Prostate gland (tissue), 2 donors: ENCODE data around the gene CYB561A3. TPM values are rescaled to one million over a fixed set of nuclear protein-coding genes. Genes with fewer than 3 reads are reported as not detected.

Source experiments
- DNase-seq: peaks from one replicate; pipeline ENCODE4 v3.0.0-alpha.2; 2019; ENCODE audit warnings: low spot score
- H3K27ac ChIP-seq, 2 donors: fragments of 200-600 bp; sonication (generic); 2 replicates each; pipeline ENCODE4 v1.5.1; 2017 to 2019
- H3K27me3 ChIP-seq: fragments of 200-600 bp; sonication (generic); replicated peaks from 2 replicates; pipeline ENCODE4 v1.5.1; 2019; ENCODE audit not compliant: insufficient read depth
- H3K36me3 ChIP-seq, 2 donors: fragments of 200-600 bp; sonication (generic); 1 replicate in 1 of 2; 2 replicates in 1 of 2; pipeline versions ENCODE4 v1.5.1 to v1.8.1; 2017 to 2019
- H3K4me1 ChIP-seq: fragments of 200-600 bp; sonication (generic); replicated peaks from 2 replicates; pipeline ENCODE4 v1.5.1; 2019
- H3K4me3 ChIP-seq, 2 donors: fragments of 200-600 bp; sonication (generic); 2 replicates each; pipeline ENCODE4 v1.5.1; 2017 to 2019
- H3K9me3 ChIP-seq: fragments of 200-600 bp; sonication (generic); 2 replicates; pipeline ENCODE4 v1.5.1; 2017
- CTCF ChIP-seq, 4 experiments: fragments of 200-600 bp in 2 of 4; fragments of 450-650 bp in 2 of 4; sonication (generic) in 2 of 4; IDR thresholded peaks; 1 replicate in 3 of 4; 2 replicates in 1 of 4; pipeline ENCODE4 v1.5.1; 2016 to 2019; ENCODE audit warnings: antibody characterized with exemption in 4 of 4, mild to moderate bottlenecking in 2 of 4, moderate library complexity in 2 of 4
- POLR2A ChIP-seq: fragments of 450-650 bp; IDR thresholded peaks from one replicate; pipeline ENCODE4 v1.6.1; 2016; ENCODE audit warnings: antibody characterized with exemption, mild to moderate bottlenecking
- POLR2AphosphoS5 ChIP-seq: sonication (generic); formaldehyde crosslinking; IDR thresholded peaks from one replicate; pipeline ENCODE4 v1.6.1; 2017; ENCODE audit warnings: antibody characterized with exemption
- WGBS: methylation state at CpG from one replicate; pipeline ENCODE4 v1.1.5; 2018; 5-methylcytosine and 5-hydroxymethylcytosine counted together
- intact Hi-C: fragments of 100-400 bp; cut with DNase I; formaldehyde crosslinking; loops from one replicate; pipeline ENCODE4 v1.14.2; 2022
- total RNA-seq, 2 donors: library from RNA; depleted of rRNA; stranded (reverse); fragments of >200 nt; gene quantifications; one replicate each; pipeline ENCODE4 v1.1.0, GENCODE V29; 2016

Gene CYB561A3
- total RNA-seq, 2 donors from 2014 or later, result 51.6 to 79.1 TPM

- TF ChIP-seq CTCF (IDR thresholded peaks at IDR 0.05) (no peak), POLR2AphosphoS5 (no peak), POLR2A (no peak)
- H3K36me3 ChIP-seq, result peaks cover 31 to 35% of the 10 kb centered on the region in 2 donors
- no peak overlapping the region for H3K27ac ChIP-seq
- no peaks in the 10 kb centered on the region for H3K4me1 ChIP-seq
- intact Hi-C loops, result no loop called here
- no peaks in the 10 kb centered on the region for H3K9me3 ChIP-seq
- WGBS, result 63% methylated on average over 1 of the region's 1 CpG
- no peak for DNase-seq
- H3K27me3 ChIP-seq, result no peaks in the 10 kb centered on the region
- H3K4me3 ChIP-seq, result no peak overlapping the region
These were observed 54.3 kb downstream of the CYB561A3 start for GRCh38 chr11:61307354-61307753.

- Histone ChIP-seq H3K27me3 (no peaks in the 10 kb centered on the region), H3K9me3 (no peaks in the 10 kb centered on the region), H3K4me1 (no peaks in the 10 kb centered on the region), H3K36me3 (peaks cover 27 to 43% of the 10 kb centered on the region in 2 donors), H3K27ac (no peak overlapping the region), H3K4me3 (no peak overlapping the region)
- no peak for DNase-seq
- intact Hi-C loops, result no loop called here
- 96% methylated on average over 1 of the region's 1 CpG for WGBS
- TF ChIP-seq POLR2AphosphoS5 (no peak), POLR2A (no peak), CTCF (IDR thresholded peaks at IDR 0.05) (no peak)
These were observed 55.5 kb downstream of the CYB561A3 start for GRCh38 chr11:61306221-61306620.

GRCh38 chr11:61305417-61305816 is 56.3 kb downstream of the CYB561A3 start:
- no peak overlapping the region for H3K4me3 ChIP-seq
- intact Hi-C loops, result no loop called here
- H3K36me3 ChIP-seq, result peaks cover 27 to 41% of the 10 kb centered on the region in 2 donors
- H3K4me1 ChIP-seq, result no peaks in the 10 kb centered on the region
- H3K9me3 ChIP-seq, result no peaks in the 10 kb centered on the region
- 98% methylated on average over 7 of the region's 7 CpGs for WGBS
- no peaks in the 10 kb centered on the region for H3K27me3 ChIP-seq
- no peak for DNase-seq
- TF ChIP-seq POLR2AphosphoS5, result no peak
- TF ChIP-seq CTCF (IDR thresholded peaks at IDR 0.05), result no peak
- TF ChIP-seq POLR2A, result no peak
- no peak overlapping the region for H3K27ac ChIP-seq

GRCh38 chr11:61303725-61304124 is 58.0 kb downstream of the CYB561A3 start:
- TF ChIP-seq POLR2AphosphoS5 (no peak), CTCF (IDR thresholded peaks at IDR 0.05) (no peak), POLR2A (no peak)
- WGBS, result 95% methylated on average over 9 of the region's 9 CpGs
- peaks cover 13 to 34% of the 10 kb centered on the region in 2 donors for H3K36me3 ChIP-seq
- no peaks in the 10 kb centered on the region for H3K27me3 ChIP-seq
- H3K27ac ChIP-seq, result no peak overlapping the region
- H3K9me3 ChIP-seq, result no peaks in the 10 kb centered on the region
- intact Hi-C loops, result no loop called here
- H3K4me3 ChIP-seq, result no peak overlapping the region
- no peak for DNase-seq
- no peaks in the 10 kb centered on the region for H3K4me1 ChIP-seq

GRCh38 chr11:61302550-61302949 is 59.1 kb downstream of the CYB561A3 start:
- WGBS, result 96% methylated on average over 13 of the region's 13 CpGs
- Histone ChIP-seq H3K4me3 (no peak overlapping the region), H3K36me3 (peaks cover 9 to 34% of the 10 kb centered on the region in 2 donors), H3K27ac (no peak overlapping the region), H3K9me3 (no peaks in the 10 kb centered on the region), H3K4me1 (no peaks in the 10 kb centered on the region), H3K27me3 (no peaks in the 10 kb centered on the region)
- no peak for TF ChIP-seq POLR2AphosphoS5
- TF ChIP-seq POLR2A, result no peak
- intact Hi-C loops, result no loop called here
- no peak for DNase-seq

Other genes with a start within 250 kb of the CYB561A3 start
- gene VPS37C, start 200.5 kb downstream of the CYB561A3 start, total RNA-seq, result 10 to 100 TPM; 32.2 to 38.8 TPM
- under 1 TPM in 1 of 2 donors, not detected in 1; 0.77 TPM for gene PGA3, start 158.4 kb downstream of the CYB561A3 start, total RNA-seq
- gene PGA4, start 139.5 kb downstream of the CYB561A3 start, total RNA-seq, result not detected
- not detected for gene PGA5, start 120.7 kb downstream of the CYB561A3 start, total RNA-seq
- gene VWCE, start 66.6 kb downstream of the CYB561A3 start, total RNA-seq, result 1 to 10 TPM; 2.0 to 4.3 TPM
- 100 to 1,000 TPM; 179 to 253 TPM for gene DDB1, start 28.8 kb downstream of the CYB561A3 start, total RNA-seq
- gene TKFC, start 28.7 kb downstream of the CYB561A3 start, total RNA-seq, result 10 to 100 TPM; 52.8 to 79.3 TPM
- 10 to 100 TPM; 17.9 to 35.4 TPM for gene TMEM138, start 492 bp upstream of the CYB561A3 start, total RNA-seq
- gene TMEM216, start 30.7 kb upstream of the CYB561A3 start, total RNA-seq, result 10 to 100 TPM; 13.3 to 24.1 TPM
- 10 to 100 TPM; 44.7 to 66.8 TPM for gene CPSF7, start 68.1 kb upstream of the CYB561A3 start, total RNA-seq
- 10 to 100 TPM; 24.6 to 59.4 TPM for gene SDHAF2, start 68.2 kb upstream of the CYB561A3 start, total RNA-seq
- 1 to 10 TPM in 1 of 2 donors, under 1 TPM in 1; 0.09 to 1.2 TPM for gene LRRC10B, start 146.9 kb upstream of the CYB561A3 start, total RNA-seq
- 100 to 1,000 TPM; 114 to 199 TPM for gene SYT7, start 219.2 kb upstream of the CYB561A3 start, total RNA-seq